Measurements from ENCODE around the gene GARRE1. TPM values are rescaled to one million over a fixed set of nuclear protein-coding genes. Genes with fewer than 3 reads are reported as not detected.
A peak's percentile ranks its signal among the peaks of the same experiment; 100 is the strongest.
"Not testable (repeated sequence)": the region's sequence is repeated elsewhere in the genome, so short reads cannot be mapped to it uniquely, and the experiment has no call there.

The GARRE1 gene
- total RNA-seq, 1 donor from 2014 or later, result 9.2 TPM

GRCh38 chr19:34257559-34257924 lies 3.2 kb downstream of the GARRE1 start:
- ATAC-seq (no peak), DNase-seq (ENCODE audit: low spot score) (no peak)

GRCh38 chr19:34259367-34260095 lies 5.2 kb downstream of the GARRE1 start:
- no peak for DNase-seq (ENCODE audit: low spot score)
- no peak for ATAC-seq

GRCh38 chr19:34260771-34261173 lies 6.4 kb downstream of the GARRE1 start:
- DNase-seq (ENCODE audit: low spot score) (no peak), ATAC-seq (no peak)

- no peak for ATAC-seq
- no peak for DNase-seq (ENCODE audit: low spot score)
Observed at GRCh38 chr19:34261334-34262109, 7.2 kb downstream of the GARRE1 start.

- no peak for DNase-seq (ENCODE audit: low spot score)
- peak; percentile 90 for ATAC-seq
Observed at GRCh38 chr19:34263745-34264237, 9.4 kb downstream of the GARRE1 start.

GRCh38 chr19:34265221-34265650 lies 10.9 kb downstream of the GARRE1 start:
- ATAC-seq (no peak), DNase-seq (ENCODE audit: low spot score) (no peak)

GRCh38 chr19:34269081-34269480 lies 14.7 kb downstream of the GARRE1 start:
- peak; percentile 66 for ATAC-seq
- DNase-seq (ENCODE audit: low spot score), result no peak

GRCh38 chr19:34269489-34269888 lies 15.1 kb downstream of the GARRE1 start:
- DNase-seq (ENCODE audit: low spot score) (no peak), ATAC-seq (peak; percentile 16)

GRCh38 chr19:34269968-34270621 lies 15.7 kb downstream of the GARRE1 start:
- ATAC-seq (peak; percentile 66), DNase-seq (ENCODE audit: low spot score) (peak; percentile 52)

GRCh38 chr19:34273121-34273520 lies 18.8 kb downstream of the GARRE1 start:
- ATAC-seq, result no peak
- DNase-seq (ENCODE audit: low spot score), result no peak

GRCh38 chr19:34274284-34274826 lies 20.0 kb downstream of the GARRE1 start:
- peak; percentile 27 for ATAC-seq
- DNase-seq (ENCODE audit: low spot score), result no peak

- ATAC-seq (no peak), DNase-seq (ENCODE audit: low spot score) (no peak)
Observed at GRCh38 chr19:34274827-34275625, 20.7 kb downstream of the GARRE1 start.

- DNase-seq (ENCODE audit: low spot score) (no peak), ATAC-seq (no peak)
Observed at GRCh38 chr19:34275705-34276104, 21.4 kb downstream of the GARRE1 start.

GRCh38 chr19:34276614-34277013 lies 22.3 kb downstream of the GARRE1 start:
- ATAC-seq, result no peak

GRCh38 chr19:34277244-34277643 lies 22.9 kb downstream of the GARRE1 start:
- DNase-seq (ENCODE audit: low spot score) (no peak), ATAC-seq (no peak)

More at GRCh38 chr19:34276614-34277013, 22.3 kb downstream of the GARRE1 start:
- no peak for DNase-seq (ENCODE audit: low spot score)

- ATAC-seq (no peak), DNase-seq (ENCODE audit: low spot score) (no peak)
Observed at GRCh38 chr19:34278783-34279182, 24.4 kb downstream of the GARRE1 start.

GRCh38 chr19:34281444-34281843 lies 27.1 kb downstream of the GARRE1 start:
- peak; percentile 6 for DNase-seq (ENCODE audit: low spot score)
- ATAC-seq, result not testable (repeated sequence)

GRCh38 chr19:34282611-34283519 lies 28.5 kb downstream of the GARRE1 start:
- DNase-seq (ENCODE audit: low spot score) (peak; percentile 11), ATAC-seq (no peak)

GRCh38 chr19:34284505-34284904 lies 30.2 kb downstream of the GARRE1 start:
- DNase-seq (ENCODE audit: low spot score) (no peak), ATAC-seq (no peak)
